HK-2 (cell line): Measurements from ENCODE around the gene CLDN2.

ENCODE experiments used
- DNase-seq: peaks from one replicate; pipeline ENCODE4 v3.0.0-alpha.2; 2018; ENCODE audit not compliant: unreplicated experiment

Gene CLDN2

DNA sequence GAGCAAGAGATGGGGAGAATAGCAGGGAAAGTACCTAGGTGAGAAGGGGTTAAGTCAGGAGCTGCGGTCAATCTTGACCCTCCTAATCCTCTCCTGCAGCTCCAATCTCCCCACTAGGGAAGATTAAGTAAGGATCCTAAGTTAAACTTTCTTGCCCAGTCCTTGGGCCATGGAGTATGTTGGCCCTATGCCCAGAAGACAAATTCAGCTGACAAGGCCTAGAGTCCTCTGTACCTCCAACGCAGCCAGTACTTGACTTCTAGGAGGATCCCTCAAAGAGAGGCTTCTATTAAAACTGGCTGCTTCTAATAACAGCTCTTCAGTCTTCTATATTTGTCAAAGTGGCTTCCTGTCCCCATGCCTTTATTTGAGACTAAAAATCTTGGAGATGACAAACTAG is 1.4 kb downstream of the CLDN2 start:
- no peak for DNase-seq

DNA sequence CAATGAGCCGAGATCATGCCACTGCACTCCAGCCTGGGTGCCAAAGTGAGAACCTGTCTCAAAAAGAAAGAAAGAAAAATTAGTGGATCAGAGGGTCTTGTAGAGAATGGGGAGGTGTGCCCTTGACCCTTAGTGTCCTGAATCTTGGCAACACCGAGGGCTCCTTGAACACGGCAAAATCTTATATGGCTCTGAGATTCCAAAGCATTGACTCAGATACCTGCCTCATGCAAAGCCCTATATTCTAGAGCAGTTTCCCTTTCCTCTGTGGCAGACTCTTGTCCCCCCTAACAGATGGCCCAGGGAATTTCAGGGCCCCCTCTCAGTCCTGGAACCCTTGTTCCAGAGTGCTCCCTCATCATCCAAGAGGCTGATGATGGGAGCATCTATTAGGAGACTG is 6.8 kb downstream of the CLDN2 start:
- DNase-seq, result no peak

DNA sequence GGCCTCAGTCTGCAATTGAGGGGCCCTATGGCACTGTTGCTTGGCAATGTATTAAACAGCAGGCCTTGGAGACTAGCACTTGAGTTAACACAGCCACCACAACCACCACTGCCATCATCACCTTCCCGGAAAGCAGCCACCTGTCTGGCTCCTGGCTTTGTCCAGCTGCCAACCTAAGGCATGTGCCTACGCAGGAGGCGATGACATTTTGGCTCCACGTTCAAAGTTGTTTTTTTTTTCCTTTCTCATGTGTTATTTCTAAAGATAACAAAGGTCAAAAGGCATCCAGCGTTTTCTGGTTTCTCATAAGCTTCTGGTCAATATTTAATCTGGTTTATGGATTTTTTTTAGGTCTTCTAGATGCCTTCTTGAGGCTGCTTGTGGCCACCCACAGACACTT is 7.5 kb downstream of the CLDN2 start:
- no peak for DNase-seq

DNA sequence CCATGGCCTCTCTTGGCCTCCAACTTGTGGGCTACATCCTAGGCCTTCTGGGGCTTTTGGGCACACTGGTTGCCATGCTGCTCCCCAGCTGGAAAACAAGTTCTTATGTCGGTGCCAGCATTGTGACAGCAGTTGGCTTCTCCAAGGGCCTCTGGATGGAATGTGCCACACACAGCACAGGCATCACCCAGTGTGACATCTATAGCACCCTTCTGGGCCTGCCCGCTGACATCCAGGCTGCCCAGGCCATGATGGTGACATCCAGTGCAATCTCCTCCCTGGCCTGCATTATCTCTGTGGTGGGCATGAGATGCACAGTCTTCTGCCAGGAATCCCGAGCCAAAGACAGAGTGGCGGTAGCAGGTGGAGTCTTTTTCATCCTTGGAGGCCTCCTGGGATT is 8.0 kb downstream of the CLDN2 start:
- no peak for DNase-seq

DNA sequence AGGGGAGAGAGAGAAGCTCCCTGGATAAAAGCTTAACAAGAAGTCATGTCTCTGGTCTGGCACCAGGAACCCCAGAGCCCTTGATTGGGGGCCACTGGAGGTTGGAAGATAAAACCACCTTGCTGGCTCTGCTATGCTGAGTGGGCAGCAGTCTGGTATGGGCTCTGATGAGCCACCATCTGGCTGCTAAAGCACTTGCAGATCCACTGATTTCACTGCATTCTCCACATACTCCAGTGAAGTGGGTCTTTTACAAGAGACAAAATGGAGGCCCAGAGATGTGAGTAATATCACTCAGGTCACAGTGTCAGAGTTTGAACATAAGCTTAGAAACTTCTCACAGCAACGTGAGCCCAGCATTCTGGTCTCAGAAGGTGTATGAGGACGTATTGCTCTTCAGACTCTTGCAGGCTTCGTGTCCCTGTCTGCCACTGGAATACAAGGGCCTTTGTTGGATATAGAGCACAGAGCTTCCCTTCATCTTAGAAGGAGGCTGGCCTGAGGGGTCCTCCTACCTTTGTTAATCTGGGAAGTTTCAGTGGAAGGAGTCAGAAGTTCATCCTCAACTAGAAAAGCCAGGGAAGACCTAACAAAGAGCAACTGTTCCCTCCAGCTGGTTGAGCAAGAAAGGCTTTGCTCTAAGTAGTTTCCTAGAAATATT is 11.8 kb downstream of the CLDN2 start:
- no peak for DNase-seq

DNA sequence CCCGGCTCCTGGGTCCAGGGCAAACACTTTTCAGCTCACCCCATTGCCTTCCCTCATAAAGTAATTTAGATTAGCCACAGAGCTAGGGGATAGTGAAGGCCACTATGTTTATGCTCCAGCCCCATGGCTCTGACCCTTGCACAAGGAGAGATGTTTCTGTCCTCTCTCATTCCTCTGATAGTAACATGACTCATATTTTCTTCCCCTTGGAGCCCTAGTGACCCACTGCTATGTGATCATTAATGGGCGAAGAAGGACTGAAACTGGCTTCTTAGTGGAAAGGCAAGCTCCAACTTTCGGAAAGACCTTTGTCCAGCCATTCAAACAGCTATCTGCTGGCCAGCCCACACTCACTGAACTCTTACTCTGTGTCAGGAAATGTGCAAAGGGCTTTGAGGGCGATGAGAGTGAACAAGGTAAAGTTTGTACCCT is 12.3 kb downstream of the CLDN2 start:
- no peak for DNase-seq

DNA sequence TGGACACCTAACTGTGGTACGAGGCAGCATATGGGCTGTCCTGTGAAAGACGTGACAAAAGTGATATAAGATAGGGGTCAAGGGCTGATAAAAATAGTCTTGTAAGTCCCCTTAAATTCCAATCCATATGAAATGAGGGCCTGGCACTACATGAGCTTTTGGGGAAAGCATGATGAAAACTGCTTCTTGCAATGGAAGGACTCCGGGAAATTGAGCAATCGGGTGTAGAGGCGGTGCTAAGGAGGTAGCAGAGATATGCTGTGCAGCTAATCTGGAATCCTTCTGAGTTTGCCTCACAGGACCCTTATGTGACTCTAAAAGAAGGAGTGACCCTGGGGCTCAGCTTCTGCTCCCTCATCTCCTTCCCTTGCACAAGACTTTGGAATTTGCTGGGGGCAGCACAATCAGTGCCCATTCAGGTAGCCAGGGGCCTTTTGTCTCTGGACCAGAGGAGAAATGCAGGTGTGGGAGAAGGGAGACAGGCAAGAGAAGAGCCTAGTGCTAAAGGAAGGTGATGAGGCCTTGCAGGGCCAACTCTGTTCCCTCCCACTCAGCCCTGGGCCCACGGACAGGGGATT is 12.8 kb downstream of the CLDN2 start:
- no peak for DNase-seq

DNA sequence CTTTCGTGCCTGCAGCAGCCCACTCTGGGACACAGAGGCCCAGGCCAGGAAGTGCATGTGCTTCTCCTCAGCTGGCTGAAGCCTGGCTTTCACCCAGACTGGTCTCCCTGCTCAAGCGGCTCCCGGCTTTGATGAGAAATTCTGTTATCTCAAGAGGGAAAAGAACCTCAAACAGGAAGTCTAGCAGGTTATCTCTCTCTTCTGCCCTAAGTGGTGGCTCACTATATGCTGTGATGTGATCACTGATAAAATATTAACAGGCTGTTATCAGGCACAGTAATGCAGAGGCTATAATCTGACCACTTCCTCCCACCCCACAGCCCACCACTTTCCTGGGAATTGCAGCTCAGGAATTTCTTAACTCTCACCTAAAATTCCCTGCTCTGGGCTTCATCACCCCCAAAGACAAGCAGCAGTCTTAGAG is 13.3 kb downstream of the CLDN2 start:
- peak; percentile 74 for DNase-seq

DNA sequence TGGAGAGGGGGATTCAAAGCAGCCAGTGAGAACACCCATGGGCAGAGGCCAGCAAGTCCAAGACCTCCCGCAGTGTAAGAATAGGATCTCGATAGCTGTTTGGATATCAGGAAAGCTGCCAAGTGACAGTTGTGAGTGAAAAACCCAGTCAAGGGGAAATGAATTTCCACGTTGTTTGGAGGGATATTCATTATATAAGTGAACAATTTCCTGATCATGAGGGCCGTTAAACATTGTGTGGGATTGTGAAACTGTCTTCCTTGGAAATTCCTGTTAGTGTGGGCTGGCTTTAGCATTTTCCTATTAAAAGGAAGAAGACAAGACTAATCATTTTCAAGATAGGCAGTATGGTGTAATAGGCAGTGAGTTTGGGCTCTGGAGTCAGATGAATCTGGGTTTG is 15.0 kb downstream of the CLDN2 start:
- peak; percentile 75 for DNase-seq

DNA sequence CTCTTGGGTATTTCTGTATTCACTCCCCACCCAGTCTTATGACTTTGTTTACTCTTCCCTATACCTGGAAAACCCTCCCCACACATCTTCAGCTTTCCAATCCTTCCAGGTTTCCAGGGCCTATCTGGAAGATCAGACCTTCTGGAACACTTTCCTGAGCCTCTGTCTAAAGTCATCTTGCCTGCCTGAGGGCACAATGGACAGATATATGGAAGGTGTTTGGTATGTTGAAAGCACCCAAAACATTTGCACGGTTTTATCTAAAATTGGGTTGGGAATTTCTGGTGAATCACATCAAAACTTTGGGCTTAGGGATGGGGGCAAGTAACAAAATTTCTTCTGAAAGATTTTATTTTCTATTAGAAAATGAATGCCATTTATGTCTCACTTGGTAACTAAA is 16.0 kb downstream of the CLDN2 start:
- DNase-seq, result no peak

DNA sequence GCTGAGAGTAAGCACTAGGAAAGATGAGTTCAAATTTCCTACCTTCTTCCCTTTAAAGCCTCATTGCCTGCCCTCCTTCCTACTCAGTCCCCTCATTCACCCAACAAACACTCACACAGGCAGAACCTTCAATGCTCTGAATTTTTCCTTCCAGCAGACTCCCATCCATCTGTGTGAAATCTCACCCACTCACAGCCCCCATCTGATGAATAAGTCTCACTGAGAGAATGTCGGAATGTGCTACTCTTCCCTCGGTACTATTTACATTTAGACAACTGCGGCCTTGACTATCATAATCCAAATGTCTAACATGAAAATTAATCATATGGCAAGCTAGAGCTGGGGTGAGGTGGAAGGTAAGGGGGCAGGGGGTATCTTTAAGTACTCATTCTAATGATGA is 19.4 kb downstream of the CLDN2 start:
- no peak for DNase-seq

DNA sequence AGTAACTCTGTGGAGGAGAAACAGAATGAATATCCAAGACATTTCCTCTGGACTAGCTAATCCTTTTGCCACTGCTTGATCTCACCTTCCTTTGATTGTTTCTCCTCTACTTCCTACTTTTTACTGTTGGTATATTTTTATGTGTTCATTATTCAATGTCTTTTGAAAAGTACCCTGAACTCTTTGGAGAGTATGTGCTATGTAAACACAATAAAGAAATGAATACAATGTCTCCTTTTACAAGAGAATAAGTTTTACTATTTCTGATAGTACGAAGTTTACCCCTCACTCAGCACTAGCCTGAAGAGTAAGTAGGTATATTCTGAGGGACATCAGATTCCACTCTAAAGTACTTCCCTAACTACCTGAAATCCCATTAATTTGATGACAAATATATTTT is 19.9 kb downstream of the CLDN2 start:
- no peak for DNase-seq

DNA sequence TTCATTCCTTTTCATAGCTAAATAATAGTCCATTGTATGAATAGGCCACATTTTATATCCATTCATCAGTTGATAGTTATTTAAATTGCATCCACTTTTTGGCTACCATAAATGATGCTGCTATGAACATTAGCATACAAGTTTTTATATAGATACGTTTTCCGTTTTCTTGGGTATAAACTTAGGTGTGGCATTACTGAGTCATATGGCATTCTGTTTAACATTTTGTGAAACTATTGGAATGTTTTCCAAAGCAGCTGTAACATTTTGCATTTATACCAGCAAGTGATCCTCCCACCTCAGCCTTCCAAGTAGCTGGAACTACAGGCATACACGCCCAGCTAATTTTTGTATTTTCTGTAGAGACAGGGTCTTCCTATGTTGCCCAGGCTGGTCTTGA is 26.3 kb downstream of the CLDN2 start:
- DNase-seq, result no peak

DNA sequence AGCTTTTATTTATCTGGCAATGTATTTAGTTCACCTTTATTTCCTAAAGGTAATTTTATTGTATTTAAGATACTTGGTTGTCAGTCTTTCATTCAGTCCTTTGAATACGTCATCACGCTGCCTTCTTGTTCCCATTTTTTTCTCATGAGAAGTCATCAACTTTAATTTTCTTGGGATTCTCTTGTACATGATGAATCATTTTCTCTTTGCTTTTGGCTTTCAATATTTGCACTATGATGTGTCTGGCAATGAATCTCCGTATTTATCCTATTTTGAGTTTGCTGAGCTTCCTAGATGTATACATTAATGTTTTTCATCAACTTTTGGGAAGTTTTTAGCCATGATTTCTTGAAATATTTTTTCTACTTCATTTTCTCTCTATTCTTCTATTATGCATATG is 28.4 kb downstream of the CLDN2 start:
- no peak for DNase-seq

DNA sequence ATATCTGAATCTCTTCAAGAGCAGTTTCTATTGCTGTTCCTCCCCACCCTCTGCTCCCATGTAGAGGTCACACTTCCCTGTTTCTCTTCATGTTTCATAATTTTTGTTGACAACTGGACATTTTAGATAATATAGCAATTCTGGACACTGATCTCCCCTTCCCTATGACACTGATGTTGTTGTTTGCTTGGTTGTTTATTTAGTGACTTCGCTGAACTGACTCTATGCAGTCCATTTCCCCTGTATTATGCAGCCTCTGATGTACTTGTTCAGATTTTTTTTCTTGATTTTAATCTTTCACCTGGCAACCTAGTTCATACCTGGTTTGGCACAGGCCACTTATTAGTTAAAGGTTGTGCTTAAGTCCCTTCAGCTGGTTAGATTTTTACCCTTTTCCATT is 29.2 kb downstream of the CLDN2 start:
- DNase-seq, result no peak

DNA sequence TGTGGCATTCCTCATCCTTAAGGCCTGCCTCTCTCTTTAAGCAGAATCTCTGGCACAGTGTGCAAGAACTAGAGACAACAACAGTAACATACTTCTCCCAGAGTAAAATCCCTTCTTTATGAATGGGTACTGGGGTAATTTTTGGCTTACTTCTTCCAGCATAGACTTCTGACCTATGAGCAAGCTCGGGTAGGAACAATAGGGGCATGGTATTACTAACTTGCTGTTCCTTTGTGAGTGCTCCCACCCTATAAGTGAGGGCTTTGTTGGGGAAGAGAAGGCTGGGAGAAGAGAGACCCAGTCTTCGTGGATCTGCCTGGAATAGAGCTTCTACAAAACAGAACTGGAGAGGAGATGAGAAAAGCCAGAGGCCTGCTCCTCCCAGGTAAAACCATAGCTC is 30.2 kb downstream of the CLDN2 start:
- no peak for DNase-seq

DNA sequence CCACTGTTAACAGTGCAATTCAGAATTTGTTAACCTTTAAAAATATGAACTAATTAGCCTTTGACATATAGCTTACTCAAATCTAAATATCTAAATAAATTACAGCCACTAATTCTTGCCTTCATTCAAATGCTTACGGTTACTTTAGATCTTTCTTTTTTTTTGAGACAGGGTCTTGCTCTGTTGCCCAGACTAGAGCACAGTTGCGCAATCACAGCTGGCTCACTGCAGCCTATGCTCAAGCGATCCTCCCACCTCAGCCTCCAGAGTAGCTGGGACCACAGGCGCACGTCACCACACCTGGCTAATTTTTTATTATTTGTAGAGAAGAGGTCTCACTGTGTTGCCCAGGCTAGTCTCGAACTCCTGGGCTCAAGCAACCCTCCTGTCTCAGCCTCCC is 31.0 kb downstream of the CLDN2 start:
- DNase-seq, result no peak

DNA sequence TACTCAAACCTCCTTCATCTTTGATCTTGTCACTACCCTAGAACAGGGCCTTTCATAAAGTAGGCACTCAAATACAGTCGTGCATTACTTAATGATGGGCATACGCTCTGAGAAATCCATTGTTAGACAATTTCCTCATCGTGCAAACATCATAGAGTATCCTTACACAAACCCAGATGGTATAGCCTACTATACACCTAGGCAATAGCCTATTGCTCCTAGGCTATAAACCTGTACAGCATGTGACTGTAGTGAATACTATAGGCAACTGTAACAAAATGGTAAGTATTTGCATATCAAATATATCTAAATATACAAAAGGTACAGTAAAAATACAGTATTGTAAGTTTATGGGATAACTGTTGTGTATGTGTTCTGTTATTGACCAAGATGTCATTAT is 31.9 kb downstream of the CLDN2 start:
- no peak for DNase-seq

DNA sequence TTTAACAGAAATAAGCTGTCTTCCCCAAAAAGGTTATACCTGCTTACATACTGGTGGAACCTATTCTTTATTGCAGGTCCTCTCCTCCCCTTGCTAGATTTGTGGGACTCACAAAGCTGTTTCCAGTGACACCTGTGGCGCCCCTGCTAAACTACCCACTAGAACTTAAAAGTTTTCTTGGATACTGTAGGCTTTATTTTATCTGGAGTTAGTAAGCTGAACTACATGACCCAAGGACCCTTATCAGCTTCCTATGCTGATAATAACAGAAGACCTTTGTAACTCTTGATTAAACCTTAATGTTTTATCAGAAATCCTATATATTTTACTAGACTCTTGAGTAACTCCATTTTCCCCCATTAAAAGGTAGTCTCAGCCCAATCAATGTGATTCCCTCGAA is 32.3 kb downstream of the CLDN2 start:
- no peak for DNase-seq

DNA sequence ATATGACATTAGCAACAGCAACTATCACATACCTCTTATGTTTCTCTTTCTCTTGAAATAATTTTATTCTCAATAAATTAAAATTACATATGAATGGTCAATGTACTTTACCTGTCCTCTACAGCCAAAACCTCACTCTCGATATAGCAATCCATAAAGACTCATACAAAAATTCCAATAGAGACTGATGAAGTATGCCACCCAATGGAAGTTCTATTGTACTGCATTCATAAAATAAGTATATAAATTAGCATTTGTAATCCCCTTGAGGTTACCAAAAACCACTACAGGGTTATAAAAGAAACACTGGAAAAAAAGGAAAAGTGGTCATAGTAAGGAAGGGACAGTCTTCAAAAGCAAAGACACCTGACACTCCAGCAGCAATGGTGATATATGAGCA is 32.8 kb downstream of the CLDN2 start:
- no peak for DNase-seq

DNA sequence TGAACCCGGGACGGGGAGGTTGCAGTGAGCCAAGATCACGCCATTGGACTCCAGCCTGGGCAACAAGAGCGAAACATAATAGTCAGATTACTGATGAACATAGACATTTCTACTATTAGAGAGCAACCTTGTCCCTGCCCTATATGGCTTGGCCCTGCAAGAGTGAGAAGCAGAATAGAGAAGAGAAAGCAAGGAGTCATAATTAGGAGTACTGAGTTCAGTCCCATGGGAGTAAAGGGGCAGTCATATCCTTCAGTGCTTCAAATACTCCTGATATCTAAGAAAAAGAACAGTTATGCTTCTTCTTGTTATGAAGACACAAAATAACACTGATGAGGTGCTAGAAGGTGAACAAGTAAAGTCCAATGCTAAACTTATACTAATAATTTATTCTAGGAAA is 33.8 kb downstream of the CLDN2 start:
- DNase-seq, result no peak

DNA sequence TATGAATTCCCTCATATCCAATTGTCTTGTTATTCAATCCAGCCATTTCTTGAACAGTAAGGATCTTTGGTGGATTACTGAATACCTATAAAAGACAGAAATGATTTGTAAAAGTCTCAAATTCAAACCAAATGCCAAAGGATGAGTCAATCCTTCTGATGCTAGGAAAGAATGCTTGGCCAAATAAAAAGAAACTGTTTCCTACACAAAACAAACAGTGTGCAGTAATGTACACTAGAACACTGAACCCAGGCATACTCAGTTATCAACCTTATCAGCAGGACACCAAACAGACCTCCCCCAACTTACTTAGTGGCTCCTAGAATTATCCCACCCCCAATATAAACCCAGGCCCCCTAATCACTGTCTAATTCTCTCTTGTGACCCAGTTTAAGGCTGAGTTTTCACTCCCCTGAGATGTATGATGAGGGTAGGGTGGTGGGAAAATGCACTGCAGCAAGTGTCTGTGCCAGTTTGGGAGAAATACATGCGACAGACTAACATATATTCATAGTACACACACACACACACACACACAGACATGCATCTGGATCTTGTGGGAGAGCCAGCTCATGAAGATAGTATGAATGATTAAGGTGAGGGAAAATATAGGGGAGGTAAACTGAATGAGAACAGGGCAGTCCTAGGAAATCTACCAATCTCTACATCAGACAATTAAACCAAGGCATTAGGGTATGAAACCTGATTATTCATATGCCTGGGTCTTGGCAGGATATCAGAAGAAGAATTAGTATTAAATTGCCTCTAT is 35.0 kb downstream of the CLDN2 start:
- no peak for DNase-seq

DNA sequence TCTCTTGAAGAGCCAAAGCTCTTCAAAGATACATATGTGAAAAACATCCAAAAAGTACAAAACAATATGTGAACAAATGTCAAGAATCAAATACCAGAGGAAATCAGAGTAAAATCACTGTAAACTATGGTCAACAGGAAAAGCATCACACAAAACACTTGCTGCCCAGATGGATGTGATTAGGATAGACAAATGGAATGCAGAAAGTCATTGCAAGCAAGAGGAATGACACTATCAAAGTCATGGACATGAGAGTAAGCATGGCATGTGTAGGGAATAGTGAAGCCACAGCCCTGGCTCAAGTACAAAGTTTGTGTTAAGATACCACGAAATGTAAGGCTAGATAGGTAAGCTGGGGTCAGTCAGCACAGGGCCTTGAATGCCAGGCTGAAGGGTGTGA is 37.7 kb downstream of the CLDN2 start:
- DNase-seq, result no peak
